ENCODE data around the gene PLXNA2.

Gene PLXNA2

GRCh38 chr1:208239473-208240381 lies 4.5 kb downstream of the PLXNA2 start:
- DNase-seq: no peak

DNA sequence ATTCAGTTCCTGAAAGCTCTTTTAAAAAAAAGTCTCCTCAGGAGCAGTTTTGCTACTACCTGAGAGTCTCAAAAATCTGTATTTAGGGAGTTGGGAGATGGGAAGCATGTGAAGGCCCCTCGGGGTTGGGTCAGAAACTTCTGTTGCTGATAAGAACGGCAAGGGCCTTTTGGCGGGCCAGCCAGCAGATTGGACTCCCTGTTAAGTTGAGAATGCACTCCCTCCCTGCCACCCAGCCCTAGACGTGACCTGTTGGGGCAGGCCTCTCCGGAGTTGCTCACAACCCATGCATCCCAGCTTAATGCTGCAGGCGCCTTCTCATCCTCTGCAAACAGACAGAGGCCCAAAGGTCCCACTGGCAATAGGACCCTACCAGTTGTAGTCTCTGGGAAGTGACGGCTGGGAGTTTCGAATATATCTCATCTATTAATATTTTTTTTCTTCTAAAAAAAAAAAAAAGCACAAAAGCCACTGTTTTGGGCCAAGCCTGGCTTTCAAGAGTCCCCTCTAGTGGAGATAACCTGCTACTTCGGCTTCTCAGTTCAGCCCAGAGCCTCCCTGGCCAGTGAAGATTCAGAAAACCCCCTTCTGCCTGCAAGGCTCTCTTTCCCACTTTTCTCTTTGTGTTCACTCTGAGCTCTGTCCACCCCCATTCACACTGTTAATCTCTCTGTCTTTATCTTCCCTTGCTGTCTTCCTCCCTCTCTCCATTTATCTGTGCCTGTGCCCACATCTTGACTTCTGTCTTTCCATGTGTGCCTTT lies 5.3 kb downstream of the PLXNA2 start:
- DNase-seq: no peak

- DNase-seq: no peak
Measured at GRCh38 chr1:208237241-208237640, 6.9 kb downstream of the PLXNA2 start.

DNA sequence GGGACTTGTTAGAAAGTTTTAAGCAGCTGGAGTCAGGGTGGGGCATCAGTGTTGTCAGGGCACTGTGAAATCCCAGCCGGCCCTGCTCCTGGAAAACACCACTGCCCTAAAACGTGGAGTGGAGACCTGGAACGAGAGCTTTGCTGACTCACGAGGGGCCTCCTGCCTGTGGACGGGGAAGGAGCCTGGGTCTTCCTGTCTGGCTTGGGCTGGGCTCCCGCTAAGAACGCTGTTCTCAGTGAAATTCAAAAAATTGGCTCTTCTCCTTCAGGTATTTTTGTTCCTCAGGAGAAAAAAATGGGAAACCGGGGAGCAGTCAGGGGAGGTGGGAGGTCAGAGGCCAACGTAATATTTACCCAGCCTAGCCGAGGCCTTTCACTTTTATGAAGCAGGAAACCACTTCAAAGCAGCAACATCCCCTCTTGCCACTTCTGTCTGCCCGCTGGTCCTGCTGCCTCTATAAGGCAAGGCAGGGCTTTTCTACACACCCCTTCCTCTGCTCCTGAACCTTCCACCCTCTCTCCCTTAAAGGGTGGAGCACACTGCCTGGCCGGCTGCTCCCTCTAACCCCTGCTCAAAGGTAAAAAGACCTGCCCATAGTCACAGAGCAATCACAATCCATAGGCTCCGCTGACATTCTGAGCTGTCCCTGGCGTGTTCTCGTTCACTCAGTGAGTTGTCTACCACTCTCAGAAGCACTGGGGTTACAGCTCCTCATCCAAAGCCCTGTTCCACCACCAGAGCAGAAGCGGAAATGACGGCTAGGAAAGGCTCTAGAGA lies 8.0 kb downstream of the PLXNA2 start:
- DNase-seq: no peak

DNA sequence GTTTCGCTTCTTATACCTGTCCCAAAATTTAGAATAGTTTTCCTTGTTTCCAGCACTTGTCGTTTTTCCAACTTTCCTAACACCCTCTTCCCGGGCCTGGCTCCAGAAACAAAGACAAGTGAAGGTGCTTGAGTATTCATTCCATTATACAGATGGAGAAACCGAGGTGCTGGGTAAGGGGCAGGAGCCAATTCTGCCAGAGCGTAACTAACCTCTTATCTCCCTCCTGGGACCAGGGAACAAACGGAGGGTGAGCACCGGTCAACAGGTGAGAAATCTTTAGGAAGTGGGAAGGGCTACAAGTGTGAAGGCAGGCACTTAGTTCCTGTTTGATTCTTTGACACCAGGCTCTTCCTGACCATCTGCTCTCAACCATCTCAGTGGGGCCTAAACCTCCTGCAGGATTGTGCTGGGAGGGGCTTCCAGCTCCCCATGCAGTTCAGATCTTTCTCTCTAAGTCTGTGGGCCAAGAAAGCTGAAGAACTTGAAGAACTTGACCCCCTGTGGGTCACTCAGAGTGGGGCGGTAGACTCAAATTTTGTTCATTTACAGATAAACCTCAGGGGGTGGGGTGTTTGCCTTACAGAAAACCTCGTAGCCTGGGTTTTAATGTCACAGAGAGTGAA lies 8.7 kb downstream of the PLXNA2 start:
- no peak for DNase-seq

DNA sequence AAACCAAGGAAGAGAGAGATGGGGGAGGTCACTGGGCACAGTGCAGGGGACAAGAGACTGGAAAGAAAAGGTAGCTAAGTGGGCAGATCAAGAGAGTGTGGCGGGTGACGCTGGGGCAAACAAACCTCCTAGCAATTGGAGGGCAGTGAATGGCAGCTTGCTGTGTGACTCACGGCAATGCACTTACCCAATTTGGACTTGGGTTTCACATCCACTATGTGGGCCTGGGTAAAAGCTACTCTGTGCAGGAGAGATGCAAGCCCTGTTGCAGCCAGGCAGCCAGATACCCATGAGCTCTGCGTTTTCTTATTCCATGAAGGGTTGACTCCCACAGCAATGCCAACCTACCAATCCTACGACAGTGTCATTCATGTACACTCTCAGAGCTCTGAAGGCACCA lies 9.5 kb downstream of the PLXNA2 start:
- no peak for DNase-seq

GRCh38 chr1:208233978-208234377 lies 10.2 kb downstream of the PLXNA2 start:
- no peak for DNase-seq

DNA sequence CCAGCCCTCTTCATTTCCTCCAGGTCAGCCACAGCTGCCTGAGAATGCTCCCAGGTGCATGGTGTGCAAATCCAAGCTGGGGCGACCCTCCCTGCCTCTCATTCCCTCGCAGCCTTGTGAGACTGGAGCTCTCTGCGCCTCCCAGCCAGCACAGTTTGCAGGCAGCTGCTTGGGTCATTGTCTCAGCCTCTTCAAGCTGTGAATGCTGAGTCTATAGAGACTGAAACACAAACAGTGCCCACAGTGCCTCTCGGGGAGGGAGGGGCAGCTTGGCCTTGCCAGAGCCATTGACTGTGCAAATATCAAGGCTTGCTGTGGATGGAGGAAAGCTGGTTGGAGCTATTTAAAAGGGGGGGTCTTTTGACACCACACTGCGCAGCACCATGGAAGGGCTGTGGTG lies 10.6 kb downstream of the PLXNA2 start:
- DNase-seq: no peak

DNA sequence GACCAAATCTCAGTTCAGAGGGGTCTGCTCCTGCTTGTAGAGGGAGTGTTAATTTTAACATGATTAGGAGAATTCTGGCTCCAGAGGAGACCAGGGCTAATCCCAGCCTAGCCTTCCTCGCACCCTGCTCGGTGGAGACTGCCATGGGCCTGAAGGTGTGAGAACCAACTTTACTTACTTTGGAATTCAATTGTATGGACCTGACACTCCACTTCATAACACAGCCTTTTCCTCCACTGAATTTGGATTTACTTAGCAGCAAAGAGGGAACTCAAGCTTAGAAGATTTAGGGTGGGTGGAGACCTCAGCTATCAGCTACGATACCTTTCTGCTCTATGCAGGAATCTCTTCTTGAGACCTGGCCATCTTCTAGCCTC lies 11.5 kb downstream of the PLXNA2 start:
- no peak for DNase-seq

DNA sequence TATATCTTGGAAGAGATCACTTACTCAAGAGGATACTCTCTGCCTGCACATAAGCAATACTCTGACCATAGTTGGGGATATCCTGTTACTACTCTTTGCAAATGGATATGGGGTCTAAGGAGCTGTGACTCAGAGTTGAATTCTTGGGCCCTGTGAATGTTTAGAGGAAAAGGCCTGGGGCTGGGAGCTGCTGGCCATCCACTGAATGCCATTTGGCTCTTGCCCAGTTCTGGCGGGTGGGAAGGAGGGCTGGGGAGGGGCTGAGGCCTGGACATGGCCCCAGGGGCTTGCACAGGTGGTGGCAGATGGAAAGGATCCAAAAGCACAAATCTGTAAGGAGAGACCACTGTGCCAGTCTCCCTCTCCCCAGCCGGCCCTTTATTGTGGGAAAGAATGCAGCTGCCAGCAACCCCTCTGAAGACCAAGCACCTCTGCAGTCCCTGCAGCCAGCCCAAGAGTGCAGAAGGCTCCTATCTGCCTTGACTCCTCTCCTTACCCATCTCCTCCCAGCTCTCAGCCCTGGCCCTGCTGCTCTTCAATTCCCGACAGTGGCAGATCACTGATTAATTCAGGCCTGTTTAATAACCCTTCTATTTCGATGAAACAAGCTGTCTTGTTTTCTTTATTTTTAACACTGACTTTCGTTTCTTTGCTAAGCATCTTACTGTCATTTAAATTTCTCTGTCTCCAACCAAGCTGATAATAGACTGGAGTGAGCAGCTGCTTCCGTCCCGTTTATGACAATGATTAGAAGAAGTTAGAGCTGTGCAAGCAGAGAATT lies 12.1 kb downstream of the PLXNA2 start:
- no peak for DNase-seq

GRCh38 chr1:208230668-208231529 lies 13.3 kb downstream of the PLXNA2 start:
- no peak for DNase-seq

DNA sequence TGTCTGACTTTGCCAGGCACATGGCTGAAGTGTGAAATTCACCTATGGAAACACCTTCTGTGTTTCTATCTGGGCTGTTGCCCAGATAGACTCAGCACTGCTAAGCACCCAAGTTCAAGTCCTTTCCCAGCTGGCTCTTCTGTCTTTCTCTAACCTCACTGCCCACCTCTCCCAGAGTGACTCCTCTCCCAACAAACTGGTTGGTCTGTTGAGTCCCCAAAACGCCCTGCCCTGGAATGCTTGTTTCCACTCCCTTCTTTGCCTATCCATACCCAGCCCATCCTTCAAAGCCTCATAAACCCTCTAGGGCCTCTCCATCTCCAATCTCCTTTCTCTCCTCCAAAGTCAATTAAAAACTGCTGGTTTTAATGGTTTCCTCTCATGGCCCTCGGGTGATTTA lies 15.6 kb downstream of the PLXNA2 start:
- no peak for DNase-seq

DNA sequence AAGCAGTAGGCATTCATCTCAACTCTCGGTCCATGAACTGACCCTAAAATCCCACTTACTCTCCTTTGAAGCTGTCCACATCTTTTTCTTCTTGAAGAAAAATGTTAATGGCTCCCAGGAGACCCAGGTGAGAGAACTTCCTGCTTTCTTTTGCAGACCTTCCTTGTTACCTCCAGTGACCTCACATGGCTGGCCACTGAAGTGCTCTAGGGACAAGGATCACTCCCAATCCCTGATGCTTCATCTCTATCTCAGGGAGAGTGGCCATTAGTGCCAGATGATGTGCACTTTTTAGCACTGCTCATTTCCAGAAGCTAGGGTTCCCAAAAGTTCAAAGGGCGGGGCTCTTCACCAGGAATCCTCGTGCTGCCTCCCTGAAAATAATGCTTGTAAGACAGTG lies 16.2 kb downstream of the PLXNA2 start:
- DNase-seq: no peak

DNA sequence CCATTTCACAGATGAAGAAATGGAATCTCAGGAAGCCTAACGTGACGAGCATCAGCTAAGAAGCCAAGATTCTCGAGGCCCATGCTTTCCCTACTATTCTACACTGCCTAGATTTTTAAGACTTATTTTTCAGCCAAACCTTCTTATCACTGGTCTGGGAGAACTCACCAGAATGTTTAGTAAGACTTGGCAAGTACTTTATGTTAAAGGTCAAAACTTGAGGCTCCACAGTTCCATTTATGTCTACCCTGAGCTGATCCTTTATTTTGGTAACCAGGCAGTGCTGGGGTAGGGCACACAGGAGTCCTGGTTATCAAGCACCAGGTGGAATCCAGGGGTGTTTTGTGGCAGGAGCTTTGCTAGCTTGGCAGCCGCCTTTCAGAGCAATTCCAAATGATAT lies 16.8 kb downstream of the PLXNA2 start:
- no peak for DNase-seq

DNA sequence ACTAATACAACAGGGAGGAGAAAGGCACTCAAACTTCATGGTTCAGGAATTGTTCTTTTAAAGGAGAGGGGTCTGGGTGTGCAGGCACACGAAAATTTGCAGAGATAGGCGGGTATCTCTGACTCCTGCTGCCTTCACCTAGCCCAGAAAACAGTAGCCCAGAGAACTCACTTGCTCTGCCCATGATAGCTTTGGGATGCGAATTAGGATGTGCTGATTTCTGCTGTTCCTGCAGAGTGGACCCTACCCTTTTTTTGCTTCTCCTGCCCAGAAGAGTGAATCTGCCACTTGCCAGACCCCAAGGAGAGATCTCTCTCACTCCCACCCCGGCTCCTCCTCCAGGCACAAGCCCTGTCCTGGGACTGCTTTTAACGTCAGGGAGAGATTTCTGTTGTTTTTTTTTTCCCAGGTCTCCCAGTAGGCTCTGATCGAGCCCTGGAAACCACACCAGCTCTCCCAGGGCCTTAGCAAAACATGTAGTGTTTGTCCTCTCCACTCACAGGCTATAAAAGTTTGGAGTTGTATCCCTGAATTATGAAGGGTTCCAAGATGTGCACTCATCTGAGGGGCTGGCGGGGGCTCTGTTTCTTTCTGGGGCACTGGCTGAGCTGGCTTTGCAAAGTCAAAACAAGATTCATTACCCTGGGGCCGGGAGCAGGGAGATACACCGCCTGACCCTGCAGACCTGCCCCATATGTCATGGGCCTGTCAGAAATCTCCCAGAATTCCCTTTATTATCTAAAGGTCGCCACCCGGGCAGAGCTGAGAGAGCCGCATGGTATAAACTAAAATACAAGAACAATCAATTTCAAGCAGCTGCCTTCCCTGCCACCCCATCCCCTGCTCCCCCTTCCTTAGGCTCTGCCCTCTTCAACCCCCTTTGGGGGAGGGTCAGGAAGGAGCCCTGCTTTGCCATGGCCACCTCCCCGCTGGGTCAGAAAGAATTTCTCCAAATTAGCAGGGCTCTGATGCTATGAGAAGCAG lies 17.9 kb downstream of the PLXNA2 start:
- DNase-seq: no peak

DNA sequence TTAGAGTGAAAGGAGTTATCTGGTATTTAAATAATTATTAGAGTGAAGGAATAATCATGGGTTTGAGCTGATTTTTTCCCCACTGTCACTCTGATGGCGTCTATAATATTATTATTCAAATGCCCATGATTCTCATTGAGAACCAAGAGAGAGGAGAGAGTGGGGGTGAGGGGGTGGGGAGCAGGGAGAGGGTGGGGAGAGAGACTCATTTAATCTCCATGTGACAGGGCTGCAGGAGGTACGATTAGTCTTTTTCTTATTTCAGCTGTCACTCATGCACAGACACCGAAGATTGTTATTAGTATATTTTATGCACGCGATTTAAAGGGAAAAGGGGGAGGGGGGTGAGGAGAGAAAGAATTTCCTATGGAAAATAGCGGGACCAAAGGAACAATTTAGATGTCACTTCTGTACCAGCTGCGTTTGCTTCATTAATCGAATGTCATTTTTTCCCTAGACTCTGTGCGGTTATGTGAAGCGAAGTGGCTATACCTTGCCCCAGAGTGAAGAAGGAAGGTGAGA lies 19.9 kb downstream of the PLXNA2 start:
- no peak for DNase-seq

GRCh38 chr1:208223136-208223535 lies 21.0 kb downstream of the PLXNA2 start:
- DNase-seq: no peak

GRCh38 chr1:208222376-208223126 lies 21.6 kb downstream of the PLXNA2 start:
- DNase-seq: no peak

GRCh38 chr1:208221291-208221622 lies 22.9 kb downstream of the PLXNA2 start:
- DNase-seq: no peak
